Measurements from ENCODE around the gene CBFA2T2.
A peak's percentile ranks its signal among the peaks of the same experiment; 100 is the strongest.

CBFA2T2 gene

DNA sequence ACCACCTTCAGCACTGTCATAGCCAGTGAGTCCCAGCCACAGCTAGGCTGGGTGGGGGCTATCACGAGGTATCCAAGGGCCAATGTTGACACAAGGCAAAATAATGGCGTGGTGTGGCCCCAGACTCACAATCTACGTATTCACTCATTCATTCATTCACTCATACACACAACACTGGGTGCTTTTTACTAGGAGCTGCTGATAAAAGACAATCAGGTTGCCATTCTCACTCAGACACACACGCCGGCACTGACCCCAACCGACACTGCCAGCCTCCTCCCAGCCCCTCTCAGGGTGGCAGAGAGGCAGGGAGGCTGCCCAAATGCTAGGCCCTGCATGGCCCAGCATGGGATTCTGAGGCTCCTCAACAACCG is 170.8 kb downstream of the CBFA2T2 start:
- H3K4me2 ChIP-seq, result peak overlapping the region in 8 of 11 experiments; percentile 16 to 33 (median 24); a peak in 9 of 22 replicates
- peaks cover 0 to 26% (median 0%) of the 10 kb centered on the region in 11 experiments; a peak in 5 of 22 replicates for H4K20me1 ChIP-seq
- no peaks in the 10 kb centered on the region for H3K9me3 ChIP-seq (replicated peaks in 1 of 11)
- H3K27me3 ChIP-seq, result no peaks in the 10 kb centered on the region
- TF ChIP-seq Cebpa-rat (IDR thresholded peaks at IDR 0.05), result no peak
- H3K4me1 ChIP-seq, result peaks cover 26 to 48% (median 41%) of the 10 kb centered on the region in 10 experiments
- H3K27ac ChIP-seq, result no peak overlapping the region; a peak in 1 of 22 replicates
- peak overlapping the region in 2 of 11 experiments; percentile 31 to 39; a peak in 3 of 22 replicates for H3K9ac ChIP-seq
- H3K36me3 ChIP-seq, result peaks cover 4 to 34% (median 18%) of the 10 kb centered on the region in 11 experiments; a peak in 13 of 22 replicates
- no peak overlapping the region for H3K4me3 ChIP-seq

DNA sequence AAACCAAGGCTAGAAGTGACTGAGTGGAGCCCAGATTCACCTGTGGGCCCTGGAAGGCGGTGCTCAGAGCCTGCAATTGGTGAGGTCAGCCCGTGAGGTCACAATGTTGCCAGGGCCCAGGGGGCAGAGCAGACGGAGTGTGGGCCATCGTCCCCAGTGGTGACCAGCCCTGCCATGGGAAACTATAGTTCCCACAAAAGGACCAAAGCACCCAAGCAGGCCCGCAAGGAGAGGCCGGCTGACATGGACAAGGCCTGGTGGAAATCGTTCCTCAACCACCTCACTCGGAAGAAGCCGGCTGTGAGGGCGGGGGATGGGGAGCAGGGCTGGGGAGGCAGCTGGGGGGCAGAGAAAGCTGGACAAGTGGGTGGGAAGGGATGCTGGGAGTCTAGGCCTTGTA is 172.3 kb downstream of the CBFA2T2 start, which contains the start of gene C20orf144:
Gene C20orf144 (plus strand): TSS at position 156 of the 400 bp plus-strand sequence. CDS start 19 bp downstream, at position 175.
- peaks cover 38 to 60% (median 53%) of the 10 kb centered on the region in 10 experiments for H3K4me1 ChIP-seq
- TF ChIP-seq Cebpa-rat (IDR thresholded peaks at IDR 0.05), result no peak
- H3K9ac ChIP-seq, result peak within 1 kb of the TSS; percentile 67 to 83 (median 78); a peak in 21 of 22 replicates
- peak within 1 kb of the TSS; percentile 92 to 100 (median 97) for H3K4me2 ChIP-seq
- H3K27ac ChIP-seq, result peak within 1 kb of the TSS in 10 of 11 experiments; percentile 60 to 85 (median 72); a peak in 20 of 22 replicates
- peaks cover 3 to 29% (median 14%) of the 10 kb centered on the region in 11 experiments; a peak in 13 of 22 replicates for H3K36me3 ChIP-seq
- peak within 1 kb of the TSS; percentile 59 to 77 (median 72) for H3K4me3 ChIP-seq
- H3K9me3 ChIP-seq (replicated peaks in 1 of 11), result no peaks in the 10 kb centered on the region
- peaks cover 0 to 20% (median 0%) of the 10 kb centered on the region in 11 experiments; a peak in 5 of 22 replicates for H4K20me1 ChIP-seq
- H3K27me3 ChIP-seq, result no peaks in the 10 kb centered on the region

GRCh38 chr20:33663161-33664084 is 173.5 kb downstream of the CBFA2T2 start:
- TF ChIP-seq Cebpa-rat (IDR thresholded peaks at IDR 0.05), result no peak
- H3K4me2 ChIP-seq, result peak overlapping the region; percentile 92 to 100 (median 97)
- peaks cover 50 to 73% (median 66%) of the 10 kb centered on the region in 10 experiments for H3K4me1 ChIP-seq
- peak overlapping the region; percentile 49 to 85 (median 71); a peak in 21 of 22 replicates for H3K27ac ChIP-seq
- H3K4me3 ChIP-seq, result peak overlapping the region; percentile 59 to 77 (median 72)
- H3K9me3 ChIP-seq (replicated peaks in 1 of 11), result no peaks in the 10 kb centered on the region
- no peaks in the 10 kb centered on the region for H3K27me3 ChIP-seq
- peaks cover 0 to 22% (median 14%) of the 10 kb centered on the region in 11 experiments; a peak in 12 of 22 replicates for H3K36me3 ChIP-seq
- peak overlapping the region; percentile 67 to 83 (median 78) for H3K9ac ChIP-seq
- peaks cover 0 to 19% (median 5%) of the 10 kb centered on the region in 11 experiments; a peak in 10 of 22 replicates for H4K20me1 ChIP-seq

DNA sequence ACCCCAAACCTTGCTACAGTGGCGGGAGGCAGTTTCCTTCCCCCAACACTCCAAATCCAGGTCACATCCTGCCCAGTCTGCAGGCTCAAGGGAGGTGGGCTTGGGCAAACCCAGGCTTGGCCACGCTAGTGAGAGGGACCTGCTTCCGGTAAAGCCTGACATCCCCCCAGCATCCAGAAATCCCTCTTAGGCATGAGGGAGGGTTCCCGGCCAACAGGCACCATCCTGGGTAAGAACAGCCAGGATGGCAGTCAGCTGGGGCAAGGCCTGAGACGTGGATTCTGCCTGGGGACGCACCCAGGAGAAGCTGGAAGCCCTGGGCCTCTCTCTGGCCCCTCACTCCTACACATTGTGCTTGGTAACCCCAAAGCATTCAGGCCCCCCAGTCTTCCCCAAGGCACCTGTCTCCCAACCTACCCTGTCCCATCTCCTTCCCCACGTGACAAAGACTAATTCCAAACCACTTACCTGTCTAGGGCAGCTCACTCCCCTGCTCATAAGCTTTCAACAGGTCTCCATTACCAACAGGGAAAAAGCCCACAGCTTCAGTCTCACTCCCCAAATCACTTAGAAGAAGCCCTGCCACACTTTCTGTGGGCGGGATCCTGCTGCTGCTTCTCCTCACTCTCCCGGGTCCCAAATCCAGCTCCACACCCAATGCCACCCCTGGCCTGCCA is 174.3 kb downstream of the CBFA2T2 start:
- peaks cover 53 to 81% (median 74%) of the 10 kb centered on the region in 10 experiments for H3K4me1 ChIP-seq
- H3K4me3 ChIP-seq, result peak overlapping the region; percentile 59 to 77 (median 72)
- peaks cover 0 to 20% (median 9%) of the 10 kb centered on the region in 11 experiments; a peak in 10 of 22 replicates for H4K20me1 ChIP-seq

DNA sequence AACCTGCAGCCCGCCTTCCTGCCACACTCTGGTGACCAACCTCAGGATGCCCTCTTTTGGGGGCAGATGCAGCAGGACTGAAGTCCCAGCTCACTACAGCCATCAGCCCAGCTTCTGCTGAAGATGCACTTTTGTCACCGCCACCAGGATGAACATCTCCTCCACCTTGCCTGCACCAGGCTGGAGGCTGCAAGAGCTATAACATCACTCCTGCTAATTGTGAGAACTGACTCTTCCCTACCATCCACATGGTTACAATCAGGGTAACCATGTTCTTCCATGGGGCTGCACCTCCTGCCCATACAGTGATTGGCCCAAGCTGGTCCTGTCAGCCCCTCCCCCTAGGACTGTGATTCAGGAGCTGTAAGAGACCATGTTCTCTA is 174.9 kb downstream of the CBFA2T2 start:
- TF ChIP-seq Cebpa-rat (IDR thresholded peaks at IDR 0.05), result no peak
- H3K4me3 ChIP-seq, result no peak overlapping the region
- peaks cover under 1 to 11% (median 5%) of the 10 kb centered on the region in 11 experiments; a peak in 11 of 22 replicates for H3K36me3 ChIP-seq
- H4K20me1 ChIP-seq, result peaks cover 0 to 24% (median 9%) of the 10 kb centered on the region in 11 experiments; a peak in 10 of 22 replicates
- peaks cover 55 to 83% (median 77%) of the 10 kb centered on the region in 10 experiments for H3K4me1 ChIP-seq
- H3K27me3 ChIP-seq, result no peaks in the 10 kb centered on the region
- peak overlapping the region in 1 of 11 experiments; percentile 77; a peak in 2 of 22 replicates for H3K9ac ChIP-seq
- no peaks in the 10 kb centered on the region for H3K9me3 ChIP-seq (replicated peaks in 1 of 11)
- peak overlapping the region; percentile 92 to 100 (median 97) for H3K4me2 ChIP-seq
- H3K27ac ChIP-seq, result no peak overlapping the region

More for the DNA sequence above, 174.3 kb downstream of the CBFA2T2 start:
- Histone ChIP-seq H3K4me2 (peak overlapping the region; percentile 92 to 100 (median 97)), H3K27ac (peak overlapping the region; percentile 49 to 85 (median 71); a peak in 20 of 22 replicates), H3K9me3 (replicated peaks in 1 of 11) (no peaks in the 10 kb centered on the region), H3K9ac (peak overlapping the region; percentile 67 to 83 (median 78)), H3K27me3 (no peaks in the 10 kb centered on the region), H3K36me3 (peaks cover 3 to 16% (median 10%) of the 10 kb centered on the region in 11 experiments; a peak in 12 of 22 replicates)
- no peak for TF ChIP-seq Cebpa-rat (IDR thresholded peaks at IDR 0.05)

DNA sequence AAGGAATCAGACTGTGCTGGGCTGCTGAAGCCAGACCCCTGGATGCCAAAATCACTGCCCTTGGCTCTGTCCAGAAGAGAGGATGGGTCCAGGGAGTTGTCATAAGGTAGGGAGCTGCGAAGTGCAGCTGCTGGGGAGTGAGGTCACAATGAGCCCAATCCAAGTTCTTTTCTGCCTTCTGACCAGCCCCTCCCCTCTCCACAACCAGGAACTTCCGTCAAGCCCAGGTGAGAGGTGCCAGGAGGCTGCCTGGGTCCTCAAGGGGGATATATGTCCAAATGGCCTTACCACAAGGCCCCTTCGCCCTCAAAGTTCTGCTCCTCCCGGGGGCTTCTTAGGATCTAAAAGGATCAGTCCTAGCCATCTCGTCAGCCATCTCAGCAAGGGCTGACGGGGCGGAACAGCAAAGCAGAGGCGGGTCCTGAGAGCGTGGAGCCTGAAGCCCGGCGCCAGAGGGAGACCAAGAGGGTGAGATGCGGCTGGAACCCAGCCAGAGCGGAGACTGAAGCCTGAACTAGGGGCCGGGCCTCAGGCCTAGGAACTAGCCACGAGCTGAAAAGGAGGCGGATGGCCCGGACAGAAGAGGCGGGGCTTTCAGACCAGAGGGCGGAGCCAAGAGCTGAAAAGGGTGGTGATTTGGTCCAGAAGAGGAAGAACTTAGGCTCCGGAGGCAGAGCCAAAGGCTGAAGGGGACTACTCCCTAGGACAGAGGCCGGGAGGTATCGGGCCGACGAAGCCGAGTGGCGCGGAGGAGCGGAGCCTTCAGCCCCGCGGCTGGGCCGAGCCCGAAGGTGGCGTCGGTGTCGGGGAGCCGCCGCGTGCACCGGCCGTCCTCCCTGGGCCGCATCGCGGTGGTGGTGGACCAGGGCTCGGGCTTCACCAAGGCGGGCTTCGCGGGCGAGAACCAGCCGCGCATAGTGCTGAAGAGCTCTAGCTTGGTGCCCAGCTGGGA is 176.7 kb downstream of the CBFA2T2 start, which contains the start of gene ACTL10:
Gene ACTL10 (plus strand): TSS at position 651 of the 952 bp plus-strand sequence. CDS start 555 bp downstream, outside the sequence.
- Histone ChIP-seq H3K27me3 (no peaks in the 10 kb centered on the region), H3K9me3 (replicated peaks in 1 of 11) (no peaks in the 10 kb centered on the region), H3K4me2 (peak within 1 kb of the TSS; percentile 89 to 99 (median 97)), H3K36me3 (peaks cover 0 to 14% (median 0%) of the 10 kb centered on the region in 11 experiments; a peak in 5 of 22 replicates), H3K9ac (peak within 1 kb of the TSS; percentile 67 to 82 (median 73); a peak in 21 of 22 replicates), H3K4me1 (peaks cover 71 to 86% (median 84%) of the 10 kb centered on the region in 10 experiments), H4K20me1 (peaks cover 0 to 37% (median 8%) of the 10 kb centered on the region in 11 experiments; a peak in 10 of 22 replicates), H3K4me3 (peak within 1 kb of the TSS; percentile 55 to 71 (median 62)), H3K27ac (peak within 1 kb of the TSS; percentile 42 to 80 (median 72); a peak in 21 of 22 replicates)
- no peak for TF ChIP-seq Cebpa-rat (IDR thresholded peaks at IDR 0.05)

GRCh38 chr20:33667245-33667675 is 177.4 kb downstream of the CBFA2T2 start:
- H3K36me3 ChIP-seq, result peaks cover 0 to 15% (median 0%) of the 10 kb centered on the region in 11 experiments; a peak in 5 of 22 replicates
- peak overlapping the region; percentile 89 to 99 (median 97) for H3K4me2 ChIP-seq
- H3K4me3 ChIP-seq, result peak overlapping the region; percentile 55 to 71 (median 62)
- TF ChIP-seq Cebpa-rat (IDR thresholded peaks at IDR 0.05), result no peak
- H3K4me1 ChIP-seq, result peaks cover 78 to 93% (median 91%) of the 10 kb centered on the region in 10 experiments
- no peaks in the 10 kb centered on the region for H3K9me3 ChIP-seq (replicated peaks in 1 of 11)
- H3K27ac ChIP-seq, result peak overlapping the region; percentile 42 to 80 (median 72); a peak in 21 of 22 replicates
- peak overlapping the region; percentile 67 to 82 (median 73); a peak in 21 of 22 replicates for H3K9ac ChIP-seq
- no peaks in the 10 kb centered on the region for H3K27me3 ChIP-seq
- peaks cover 0 to 44% (median 9%) of the 10 kb centered on the region in 11 experiments; a peak in 11 of 22 replicates for H4K20me1 ChIP-seq

Measured in BLaER1 treated with 17β-estradiol and CSF1 and Interleukin-3, amounts not matched to agents 10 nM and 100 nM (cell line).